ENCODE results near the gene SNRPA1. TPM values are rescaled to one million over a fixed set of nuclear protein-coding genes. Genes with fewer than 3 reads are reported as not detected.

Gene SNRPA1
- total and polyA plus RNA-seq, 4 donors: 34.5 to 57.7 (median 51.3) TPM

GRCh38 chr15:101250341-101250831, 44.7 kb downstream of the SNRPA1 start:
- ATAC-seq (ENCODE audit: insufficient read depth, low FRiP score): no peak
- Histone ChIP-seq H3K9ac (ENCODE audit: insufficient read depth in 1 of 2, low read length in 2 of 2) (peak overlapping the region; percentile 41 to 52), H3K36me3 (ENCODE audit: control insufficient read depth in 4 of 4, insufficient read depth in 4 of 4, low read length in 4 of 4) (peaks cover 0 to 7% (median 3%) of the 10 kb centered on the region in 4 donors), H3K4me1 (ENCODE audit: control insufficient read depth in 5 of 5, insufficient read depth in 5 of 5, low read length in 5 of 5) (peaks cover 7 to 38% (median 20%) of the 10 kb centered on the region in 5 donors), H3K27me3 (ENCODE audit: control insufficient read depth in 3 of 3, insufficient read depth in 3 of 3, low read length in 2 of 3) (no peaks in the 10 kb centered on the region), H3K9me3 (ENCODE audit: control insufficient read depth in 4 of 4, insufficient read depth in 3 of 4, low read length in 3 of 4) (no peaks in the 10 kb centered on the region), H3K4me3 (peak overlapping the region; percentile 77), H3K27ac (ENCODE audit: low read depth in 1 of 2, low read length in 1 of 2) (peak overlapping the region in 1 of 2 donors; percentile 53)
- no peak for TF ChIP-seq CTCF (IDR thresholded peaks at IDR 0.05; ENCODE audit: control extremely low read depth, extremely low read depth)
- WGBS, 2 donors: 5 to 8% methylated on average over 6 of the region's 6 CpGs
- no peak for DNase-seq

GRCh38 chr15:101248274-101248673, 46.8 kb downstream of the SNRPA1 start:
- no peak for DNase-seq
- Histone ChIP-seq H3K27me3 (ENCODE audit: control insufficient read depth in 3 of 3, insufficient read depth in 3 of 3, low read length in 2 of 3) (no peaks in the 10 kb centered on the region), H3K4me3 (no peak overlapping the region), H3K36me3 (ENCODE audit: control insufficient read depth in 4 of 4, insufficient read depth in 4 of 4, low read length in 4 of 4) (peaks cover 0 to 7% (median 3%) of the 10 kb centered on the region in 4 donors), H3K9me3 (ENCODE audit: control insufficient read depth in 4 of 4, insufficient read depth in 3 of 4, low read length in 3 of 4) (no peaks in the 10 kb centered on the region), H3K9ac (ENCODE audit: insufficient read depth in 1 of 2, low read length in 2 of 2) (no peak overlapping the region), H3K27ac (ENCODE audit: low read depth in 1 of 2, low read length in 1 of 2) (no peak overlapping the region), H3K4me1 (ENCODE audit: control insufficient read depth in 5 of 5, insufficient read depth in 5 of 5, low read length in 5 of 5) (peaks cover 17 to 39% (median 24%) of the 10 kb centered on the region in 5 donors)
- ATAC-seq (ENCODE audit: insufficient read depth, low FRiP score): no peak
- TF ChIP-seq CTCF (IDR thresholded peaks at IDR 0.05; ENCODE audit: control extremely low read depth, extremely low read depth): no peak
- WGBS, 2 donors: 54 to 60% methylated on average over 3 of the region's 3 CpGs

GRCh38 chr15:101246824-101247745, 48.0 kb downstream of the SNRPA1 start:
- peaks cover 22 to 43% (median 35%) of the 10 kb centered on the region in 5 donors for H3K4me1 ChIP-seq (ENCODE audit: control insufficient read depth in 5 of 5, insufficient read depth in 5 of 5, low read length in 5 of 5)
- peaks cover 0 to 10% (median 4%) of the 10 kb centered on the region in 4 donors for H3K36me3 ChIP-seq (ENCODE audit: control insufficient read depth in 4 of 4, insufficient read depth in 4 of 4, low read length in 4 of 4)
- no peak for TF ChIP-seq CTCF (IDR thresholded peaks at IDR 0.05; ENCODE audit: control extremely low read depth, extremely low read depth)
- 78 to 81% methylated on average over 10 of the region's 10 CpGs for WGBS, 2 donors
- no peak for DNase-seq
- H3K27ac ChIP-seq (ENCODE audit: low read depth in 1 of 2, low read length in 1 of 2): peak overlapping the region in 1 of 2 donors; percentile 12
- no peaks in the 10 kb centered on the region for H3K9me3 ChIP-seq (ENCODE audit: control insufficient read depth in 4 of 4, insufficient read depth in 3 of 4, low read length in 3 of 4)
- no peak overlapping the region for H3K4me3 ChIP-seq
- no peak overlapping the region for H3K9ac ChIP-seq (ENCODE audit: insufficient read depth in 1 of 2, low read length in 2 of 2)
- H3K27me3 ChIP-seq (ENCODE audit: control insufficient read depth in 3 of 3, insufficient read depth in 3 of 3, low read length in 2 of 3): no peaks in the 10 kb centered on the region
- no peak for ATAC-seq (ENCODE audit: insufficient read depth, low FRiP score)

All from lung (tissue), 12 donors.